Liver (tissue), 3 donors: ENCODE measurements around the gene BACH2.

Source experiments
- ATF3 ChIP-seq: IDR thresholded peaks from 2 replicates; pipeline ENCODE4 v1.6.1; 2016; ENCODE audit warnings: antibody characterized with exemption
- CTCF ChIP-seq: fragments of 150-350 bp; IDR thresholded peaks from 2 replicates; pipeline ENCODE4 v1.5.1; 2017; ENCODE audit warnings: improper control_type of control experiment, low read depth, low read length; ENCODE audit not compliant: missing input control
- GABPA ChIP-seq, 2 donors: IDR thresholded peaks in 1 of 2; conservative IDR thresholded peaks in 1 of 2; 2 replicates each; pipeline ENCODE4 v1.6.1; 2016; ENCODE audit warnings: antibody characterized with exemption in 2 of 2, mild to moderate bottlenecking in 1 of 2, moderate library complexity in 1 of 2
- JUND ChIP-seq, 2 donors: IDR thresholded peaks; 2 replicates each; pipeline ENCODE4 v1.6.1; 2016; ENCODE audit warnings: antibody characterized with exemption in 2 of 2
- RAD21 ChIP-seq, 2 donors: IDR thresholded peaks; 2 replicates each; pipeline ENCODE4 v1.6.1; 2016; ENCODE audit warnings: antibody characterized with exemption in 2 of 2, mild to moderate bottlenecking in 2 of 2
- REST ChIP-seq: IDR thresholded peaks from 2 replicates; pipeline ENCODE4 v1.6.1; 2016; ENCODE audit warnings: antibody characterized with exemption, mild to moderate bottlenecking
- SP1 ChIP-seq: IDR thresholded peaks from 2 replicates; pipeline ENCODE4 v1.6.1; 2018; ENCODE audit warnings: antibody characterized with exemption, mild to moderate bottlenecking
- TAF1 ChIP-seq: conservative IDR thresholded peaks from 2 replicates; pipeline ENCODE4 v1.6.1; 2016; ENCODE audit warnings: antibody characterized with exemption, mild to moderate bottlenecking
- ZBTB33 ChIP-seq: IDR thresholded peaks from 2 replicates; pipeline ENCODE4 v1.6.1; 2016; ENCODE audit warnings: antibody characterized with exemption
- TF ChIP-seq, protein P1 (sequence below): IDR thresholded peaks from 2 replicates; pipeline ENCODE4 v1.6.1; 2016; ENCODE audit warnings: antibody characterized with exemption
- donor health status: healthy.
- donor health status: healthy.

DNA sequence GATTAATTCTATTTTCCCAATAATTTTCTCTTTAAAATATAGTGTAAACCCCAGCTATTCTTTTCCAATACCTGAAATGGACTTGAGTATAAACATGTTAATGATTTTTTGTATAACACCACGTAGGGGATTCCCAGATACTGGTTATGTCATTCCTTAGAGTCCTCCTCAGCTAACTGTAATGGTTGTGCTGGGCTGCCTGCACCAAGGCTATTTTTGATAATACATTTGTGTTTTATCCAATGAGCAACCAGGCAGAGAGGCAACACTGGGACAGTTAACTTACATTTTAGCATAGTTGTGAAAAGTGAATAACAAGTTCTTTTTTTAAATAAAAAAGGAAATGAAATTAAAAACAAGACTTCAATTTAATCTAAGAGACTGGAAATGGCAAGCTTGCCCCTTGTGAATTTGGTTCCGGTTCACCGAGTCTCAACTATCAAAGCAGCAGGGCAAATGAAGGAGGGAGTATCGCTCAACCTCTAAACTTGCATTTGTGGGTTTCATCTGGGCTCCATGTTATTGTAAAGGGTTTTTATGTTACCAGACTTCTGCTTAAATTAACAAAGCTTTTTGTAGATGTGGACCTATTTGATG, 18.8 kb upstream of the BACH2 start:
- no peak for TF ChIP-seq JUND (IDR thresholded peaks at IDR 0.05)
- TF ChIP-seq, protein P1, sequence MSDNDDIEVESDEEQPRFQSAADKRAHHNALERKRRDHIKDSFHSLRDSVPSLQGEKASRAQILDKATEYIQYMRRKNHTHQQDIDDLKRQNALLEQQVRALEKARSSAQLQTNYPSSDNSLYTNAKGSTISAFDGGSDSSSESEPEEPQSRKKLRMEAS, result no peak
- no peak for TF ChIP-seq CTCF
- no peak for TF ChIP-seq TAF1
- TF ChIP-seq GABPA (IDR thresholded peaks at IDR 0.05 in 1 of 2, conservative IDR thresholded peaks at IDR 0.05 in 1 of 2), result no peak
- TF ChIP-seq REST, result no peak
- no peak for TF ChIP-seq RAD21 (IDR thresholded peaks at IDR 0.05)
- no peak for TF ChIP-seq SP1
- no peak for TF ChIP-seq ATF3
- TF ChIP-seq ZBTB33, result no peak
